ENCODE data around the gene RAB34. TPM values are rescaled to one million over a fixed set of nuclear protein-coding genes. Genes with fewer than 3 reads are reported as not detected.
A peak's percentile ranks its signal among the peaks of the same experiment; 100 is the strongest.

Gene RAB34
- total and polyA plus RNA-seq, 2 donors (not counting 1 experiment from before 2014, with no cell fraction given): 17.1 to 18.0 TPM

DNA sequence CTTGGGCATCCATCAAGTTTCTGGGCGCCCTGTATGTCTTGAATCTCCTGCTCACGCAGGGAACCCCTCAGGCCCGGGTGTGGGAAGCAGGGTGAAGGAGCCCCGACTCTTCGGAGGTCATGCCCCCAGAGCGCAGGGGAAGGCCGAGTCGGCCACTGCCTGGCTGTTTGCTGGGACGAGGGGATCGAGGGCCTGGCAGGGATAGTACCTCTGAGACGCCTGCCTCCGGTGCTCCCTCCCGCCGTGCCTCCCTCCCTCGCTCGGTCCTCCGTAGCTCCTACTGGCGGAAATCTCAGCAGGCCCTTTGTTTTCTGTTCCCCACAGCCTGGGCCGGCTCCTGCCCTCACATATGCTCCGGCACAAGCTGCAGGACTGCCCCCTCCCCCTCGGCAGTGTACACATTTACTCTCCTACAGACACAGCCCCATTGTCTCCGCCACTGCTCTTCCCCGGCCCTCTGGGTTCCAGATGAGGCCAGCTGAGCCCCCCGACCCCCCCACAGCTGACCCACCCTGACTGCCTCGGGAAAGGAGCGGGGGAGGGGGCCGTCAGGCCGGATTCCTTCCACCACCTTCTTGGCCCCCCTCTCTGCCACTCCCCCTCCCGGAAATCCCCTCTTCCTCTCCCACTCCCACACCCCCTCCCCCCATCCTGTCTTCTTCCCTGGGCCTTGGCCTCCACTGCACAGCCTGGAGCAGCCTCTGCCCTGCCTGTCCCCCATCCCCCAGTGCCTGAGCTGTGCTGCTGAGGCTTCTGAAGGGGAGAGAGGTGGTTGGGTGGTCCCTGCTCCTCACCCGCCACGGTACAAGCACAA lies 27.5 kb upstream of the RAB34 start:
- H3K27me3 Mint-ChIP-seq: no peaks in the 10 kb centered on the region
- peak overlapping the region; percentile 88 for H3K4me2 ChIP-seq (replicated peaks; ENCODE audit: low read depth, low read length, poor library complexity, severe bottlenecking)
- H3K4me1 Mint-ChIP-seq: peaks cover 64% of the 10 kb centered on the region
- peak overlapping the region; percentile 58 to 98 (median 88) for H3K4me3 ChIP-seq (ENCODE audit: control extremely low read depth in 1 of 5, extremely low read depth in 1 of 5, insufficient read depth in 1 of 5, low read depth in 2 of 5, low read length in 4 of 5)
- peaks cover 63 to 68% of the 10 kb centered on the region in 2 donors for H3K4me1 ChIP-seq (ENCODE audit: control insufficient read depth in 2 of 2, insufficient read depth in 2 of 2, low read length in 2 of 2)
- ChIA-PET POLR2A (interaction anchor here (0.6 to 16.2 kb wide), 8 partner anchors 9 to 571 kb away, joined by 3 to 511 read pairs (median 6); partner anchors contain the start of genes NEK8, PHF12, RPL23A and TLCD1), CTCF (interaction anchor here (0.6 to 18.9 kb wide), 2 partner anchors 9 to 19 kb away, joined by 3 to 1020 read pairs; partner anchors contain the start of genes NEK8, RPL23A and TLCD1)
- peak; percentile 57 for DNase-seq
- H4K20me1 ChIP-seq (ENCODE audit: control insufficient read depth, insufficient read depth, low read length, poor library complexity, severe bottlenecking): peaks cover 58% of the 10 kb centered on the region
- H3K27ac Mint-ChIP-seq: peak overlapping the region; percentile 93
- no peak overlapping the region for H2AFZ ChIP-seq (ENCODE audit: insufficient read depth, low read depth, low read length, poor library complexity, severe bottlenecking)
- no peaks in the 10 kb centered on the region for H3K9me3 Mint-ChIP-seq (ENCODE audit: insufficient read depth)
- H3K27me3 ChIP-seq (replicated peaks in 1 of 4; ENCODE audit: control extremely low read depth in 1 of 4, control insufficient read depth in 3 of 4, insufficient read depth in 4 of 4, low read length in 3 of 4): no peaks in the 10 kb centered on the region
- intact Hi-C loops (cut with micrococcal nuclease): no loop called here
- H3K79me2 ChIP-seq (ENCODE audit: control insufficient read depth, insufficient read depth, low read length): peaks cover 67% of the 10 kb centered on the region
- TF ChIP-seq EZH2 (IDR thresholded peaks at IDR 0.05; ENCODE audit: borderline replicate concordance, insufficient read depth, low read depth, low read length, poor library complexity, severe bottlenecking): no peak
- TF ChIP-seq, protein P1, sequence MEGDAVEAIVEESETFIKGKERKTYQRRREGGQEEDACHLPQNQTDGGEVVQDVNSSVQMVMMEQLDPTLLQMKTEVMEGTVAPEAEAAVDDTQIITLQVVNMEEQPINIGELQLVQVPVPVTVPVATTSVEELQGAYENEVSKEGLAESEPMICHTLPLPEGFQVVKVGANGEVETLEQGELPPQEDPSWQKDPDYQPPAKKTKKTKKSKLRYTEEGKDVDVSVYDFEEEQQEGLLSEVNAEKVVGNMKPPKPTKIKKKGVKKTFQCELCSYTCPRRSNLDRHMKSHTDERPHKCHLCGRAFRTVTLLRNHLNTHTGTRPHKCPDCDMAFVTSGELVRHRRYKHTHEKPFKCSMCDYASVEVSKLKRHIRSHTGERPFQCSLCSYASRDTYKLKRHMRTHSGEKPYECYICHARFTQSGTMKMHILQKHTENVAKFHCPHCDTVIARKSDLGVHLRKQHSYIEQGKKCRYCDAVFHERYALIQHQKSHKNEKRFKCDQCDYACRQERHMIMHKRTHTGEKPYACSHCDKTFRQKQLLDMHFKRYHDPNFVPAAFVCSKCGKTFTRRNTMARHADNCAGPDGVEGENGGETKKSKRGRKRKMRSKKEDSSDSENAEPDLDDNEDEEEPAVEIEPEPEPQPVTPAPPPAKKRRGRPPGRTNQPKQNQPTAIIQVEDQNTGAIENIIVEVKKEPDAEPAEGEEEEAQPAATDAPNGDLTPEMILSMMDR (IDR thresholded peaks at IDR 0.05): no peak
- peak overlapping the region; percentile 84 for H3K9ac ChIP-seq (ENCODE audit: low read length)
- peak overlapping the region; percentile 94 for H3K4me3 Mint-ChIP-seq
- 5% methylated on average over 23 of the region's 31 CpGs for WGBS (ENCODE audit: insufficient coverage)
- H3K9me3 ChIP-seq (ENCODE audit: control extremely low read depth in 1 of 3, control insufficient read depth in 2 of 3, insufficient read depth in 1 of 3, low read length in 2 of 3): peaks cover 0 to 13% (median 0%) of the 10 kb centered on the region in 3 donors
- peaks cover 0 to 43% of the 10 kb centered on the region in 2 experiments for H3K36me3 ChIP-seq (replicated peaks in 1 of 2; ENCODE audit: control extremely low read depth in 1 of 2, control insufficient read depth in 1 of 2, extremely low read depth in 1 of 2, insufficient read depth in 2 of 2, low read length in 1 of 2)
- no peak for ATAC-seq (ENCODE audit: low read depth)
- H3K27ac ChIP-seq (ENCODE audit: low read length in 2 of 2): peak overlapping the region; percentile 82 to 100
